HUES64 (cell line): ENCODE results near the gene PAN3.

Experiments
- H3K27ac ChIP-seq: 2 replicates; pipeline ENCODE4 v1.7.0; 2013; ENCODE audit warnings: low read depth, low read length, inconsistent platforms
- H3K27me3 ChIP-seq: 2 replicates; pipeline ENCODE4 v1.6.1; 2013; ENCODE audit warnings: mild to moderate bottlenecking, low read length; ENCODE audit not compliant: insufficient read depth
- H3K36me3 ChIP-seq: 2 replicates; pipeline ENCODE4 v1.6.1; 2013; ENCODE audit warnings: mild to moderate bottlenecking, low read length; ENCODE audit not compliant: insufficient read depth
- H3K4me1 ChIP-seq: 2 replicates; pipeline ENCODE4 v1.6.1; 2013; ENCODE audit warnings: mild to moderate bottlenecking, low read length, moderate library complexity; ENCODE audit not compliant: insufficient read depth
- H3K4me3 ChIP-seq: 2 replicates; pipeline ENCODE4 v1.5.1; 2013; ENCODE audit warnings: mild to moderate bottlenecking, low read length, moderate library complexity
- H3K9ac ChIP-seq: 2 replicates; pipeline ENCODE4 v1.6.1; 2013; ENCODE audit warnings: mild to moderate bottlenecking, low read depth, low read length
- H3K9me3 ChIP-seq: 2 replicates; pipeline ENCODE4 v1.6.1; 2013; ENCODE audit warnings: low read depth, low read length; ENCODE audit not compliant: insufficient read depth
- WGBS: fragments of 150-250, 120-280 bp; methylation state at CpG from one replicate; pipeline ENCODE4 v1.1.7; 2013; ENCODE audit warnings: missing lambda C conversion rate; 5-methylcytosine and 5-hydroxymethylcytosine counted together

PAN3 gene

DNA sequence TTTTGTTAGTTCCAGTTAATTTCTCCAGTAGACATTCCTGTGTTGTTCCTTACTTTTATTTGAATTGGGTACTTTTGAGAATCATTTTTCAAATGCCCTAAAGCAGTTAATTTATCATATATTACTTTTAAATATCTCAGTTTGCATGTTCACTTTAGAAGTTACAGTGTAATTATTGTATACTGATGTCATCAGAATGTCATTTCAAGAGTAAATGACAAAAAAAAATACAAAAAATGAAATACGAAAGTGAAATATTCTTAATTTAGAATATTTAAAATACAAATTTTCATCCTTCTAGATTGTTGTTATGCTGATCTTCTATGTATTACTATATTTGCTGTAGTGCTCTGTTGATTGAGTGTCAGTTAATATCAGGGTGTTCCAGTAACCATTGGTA is 114.2 kb downstream of the PAN3 start:
- H3K4me3 ChIP-seq = no peak overlapping the region
- no peaks in the 10 kb centered on the region for H3K27me3 ChIP-seq
- H3K36me3 ChIP-seq = peaks cover 19% of the 10 kb centered on the region
- no peak overlapping the region for H3K27ac ChIP-seq
- H3K4me1 ChIP-seq = peaks cover 8% of the 10 kb centered on the region
- H3K9me3 ChIP-seq = no peaks in the 10 kb centered on the region; the same call in 1 of the 2 replicates
- no CpG with 5 or more reads among the region's 1 CpG for WGBS
- H3K9ac ChIP-seq = no peak overlapping the region

DNA sequence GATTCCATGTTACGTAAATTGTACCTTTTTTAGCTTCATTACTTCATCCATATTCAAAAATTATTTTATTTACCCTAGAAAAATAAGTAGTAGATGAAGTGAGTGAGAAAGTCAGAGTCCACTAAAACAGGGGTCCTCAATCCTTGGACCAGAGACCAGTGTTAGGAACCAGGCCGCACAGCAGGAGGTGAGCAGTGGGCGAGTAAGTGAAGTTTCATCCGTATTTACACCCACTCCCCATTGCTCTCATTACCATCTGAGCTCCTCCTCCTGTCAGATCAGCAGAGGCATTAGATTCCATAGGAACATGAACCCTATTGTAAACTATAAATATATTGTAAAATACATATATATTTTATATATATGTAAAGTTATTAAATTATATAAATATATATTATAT is 119.0 kb downstream of the PAN3 start:
- H3K4me3 ChIP-seq = no peak overlapping the region
- H3K9me3 ChIP-seq = no peaks in the 10 kb centered on the region; the same call in 1 of the 2 replicates
- peaks cover 55% of the 10 kb centered on the region for H3K36me3 ChIP-seq
- no peak overlapping the region for H3K27ac ChIP-seq
- WGBS = 87% methylated on average over 3 of the region's 4 CpGs
- H3K4me1 ChIP-seq = peaks cover 8% of the 10 kb centered on the region
- no peak overlapping the region for H3K9ac ChIP-seq
- no peaks in the 10 kb centered on the region for H3K27me3 ChIP-seq

GRCh38 chr13:28258417-28258816 is 120.1 kb downstream of the PAN3 start:
- 100% methylated on average over 3 of the region's 3 CpGs for WGBS
- H3K4me1 ChIP-seq = peaks cover 8% of the 10 kb centered on the region
- H3K9ac ChIP-seq = no peak overlapping the region
- H3K27me3 ChIP-seq = no peaks in the 10 kb centered on the region
- no peaks in the 10 kb centered on the region; the same call in 1 of the 2 replicates for H3K9me3 ChIP-seq
- H3K36me3 ChIP-seq = peaks cover 66% of the 10 kb centered on the region
- H3K4me3 ChIP-seq = no peak overlapping the region
- H3K27ac ChIP-seq = no peak overlapping the region

- Histone ChIP-seq H3K27ac (no peak overlapping the region), H3K36me3 (peaks cover 90% of the 10 kb centered on the region), H3K9ac (no peak overlapping the region), H3K4me1 (no peaks in the 10 kb centered on the region), H3K9me3 (no peaks in the 10 kb centered on the region), H3K4me3 (no peak overlapping the region), H3K27me3 (no peaks in the 10 kb centered on the region)
- WGBS = 90% methylated on average over 2 of the region's 4 CpGs
These were observed 129.2 kb downstream of the PAN3 start for GRCh38 chr13:28267497-28267896.

- Histone ChIP-seq H3K27me3 (no peaks in the 10 kb centered on the region), H3K9me3 (no peaks in the 10 kb centered on the region), H3K9ac (no peak overlapping the region), H3K27ac (no peak overlapping the region), H3K36me3 (peaks cover 87% of the 10 kb centered on the region), H3K4me1 (no peaks in the 10 kb centered on the region), H3K4me3 (no peak overlapping the region)
These were observed 130.5 kb downstream of the PAN3 start for GRCh38 chr13:28268800-28269223.

GRCh38 chr13:28271056-28271840 is 132.9 kb downstream of the PAN3 start:
- H3K27ac ChIP-seq = no peak overlapping the region
- H3K9me3 ChIP-seq = no peaks in the 10 kb centered on the region
- peaks cover 90% of the 10 kb centered on the region for H3K36me3 ChIP-seq
- H3K4me1 ChIP-seq = no peaks in the 10 kb centered on the region
- no peak overlapping the region for H3K9ac ChIP-seq
- WGBS = 100% methylated on average over 2 of the region's 2 CpGs
- no peak overlapping the region for H3K4me3 ChIP-seq
- no peaks in the 10 kb centered on the region for H3K27me3 ChIP-seq

DNA sequence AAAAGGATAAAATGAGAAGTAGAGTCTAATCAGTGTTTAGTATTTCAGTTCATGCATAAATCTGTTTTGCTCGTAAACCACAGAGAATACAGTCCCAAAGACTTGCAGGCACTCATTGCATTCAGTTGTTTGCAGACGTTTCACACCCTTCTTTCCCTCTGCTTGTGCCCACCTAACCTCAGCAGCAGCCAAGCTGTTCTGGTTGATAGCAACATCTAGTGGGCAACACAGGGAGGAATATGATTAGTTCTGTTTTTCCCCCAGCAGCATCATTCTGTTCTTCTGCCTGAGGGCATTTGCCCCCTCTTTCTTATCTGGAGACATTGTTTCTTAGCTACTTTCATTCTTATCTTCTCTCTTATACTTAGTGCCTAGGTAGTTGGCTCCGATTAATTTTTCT is 135.6 kb downstream of the PAN3 start:
- Histone ChIP-seq H3K9ac (no peak overlapping the region), H3K4me1 (no peaks in the 10 kb centered on the region), H3K27ac (no peak overlapping the region), H3K27me3 (no peaks in the 10 kb centered on the region), H3K4me3 (no peak overlapping the region), H3K36me3 (peaks cover 85% of the 10 kb centered on the region), H3K9me3 (no peaks in the 10 kb centered on the region)
- 69% methylated on average over 2 of the region's 3 CpGs for whole genome bisulfite sequencing

DNA sequence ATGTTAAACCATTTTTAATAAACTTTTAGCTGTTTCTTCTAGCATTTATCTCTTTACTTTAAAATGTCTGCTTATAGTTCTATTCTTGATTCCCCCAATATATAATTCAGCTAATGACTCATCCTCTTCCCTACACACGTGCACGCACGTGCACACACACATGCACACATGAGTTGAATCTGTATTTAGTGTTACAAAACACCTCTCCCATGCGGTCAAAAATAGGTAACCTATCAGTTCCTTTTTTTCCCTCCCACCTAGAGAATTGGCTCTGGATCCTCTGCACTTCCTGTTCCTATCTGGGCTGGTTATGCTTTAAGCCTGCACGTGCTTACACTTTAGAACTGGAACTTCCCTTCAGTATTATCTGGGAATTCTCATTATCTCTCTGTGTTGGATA is 144.1 kb downstream of the PAN3 start:
- no peaks in the 10 kb centered on the region for H3K27me3 ChIP-seq
- peaks cover 65% of the 10 kb centered on the region for H3K36me3 ChIP-seq
- H3K27ac ChIP-seq = no peak overlapping the region
- H3K9ac ChIP-seq = no peak overlapping the region
- no peak overlapping the region for H3K4me3 ChIP-seq
- no peaks in the 10 kb centered on the region for H3K9me3 ChIP-seq
- WGBS = 92% methylated on average over 5 of the region's 5 CpGs
- peaks cover 8% of the 10 kb centered on the region; the same call in 1 of the 2 replicates for H3K4me1 ChIP-seq

DNA sequence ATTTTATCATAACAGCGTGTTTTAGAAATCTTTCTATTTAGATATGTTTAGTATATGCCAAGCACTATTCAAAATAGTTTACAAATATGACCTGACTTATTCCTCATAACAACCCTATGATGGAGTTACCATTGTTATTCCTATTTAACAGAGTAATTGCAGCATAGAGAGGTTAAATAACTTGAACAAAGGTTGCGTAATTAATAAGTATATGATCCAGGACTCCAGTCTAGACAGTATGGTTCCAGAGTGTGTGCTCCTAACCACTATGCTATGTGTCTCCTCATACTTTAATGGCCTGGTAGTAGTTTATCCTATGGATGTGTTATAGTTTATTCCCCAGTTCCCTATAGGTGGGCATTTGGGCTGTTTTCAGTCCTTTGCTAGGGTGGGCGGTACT is 145.3 kb downstream of the PAN3 start:
- no peaks in the 10 kb centered on the region for H3K27me3 ChIP-seq
- H3K4me3 ChIP-seq = no peak overlapping the region
- 100% methylated on average over 1 of the region's 3 CpGs for WGBS
- 0 out of 2 replicates have a peak, but pooled peaks cover 3% of the 10 kb centered on the region for H3K9me3 ChIP-seq
- no peak overlapping the region for H3K27ac ChIP-seq
- H3K4me1 ChIP-seq = peaks cover 8% of the 10 kb centered on the region; the same call in 1 of the 2 replicates
- H3K36me3 ChIP-seq = peaks cover 68% of the 10 kb centered on the region
- no peak overlapping the region for H3K9ac ChIP-seq

DNA sequence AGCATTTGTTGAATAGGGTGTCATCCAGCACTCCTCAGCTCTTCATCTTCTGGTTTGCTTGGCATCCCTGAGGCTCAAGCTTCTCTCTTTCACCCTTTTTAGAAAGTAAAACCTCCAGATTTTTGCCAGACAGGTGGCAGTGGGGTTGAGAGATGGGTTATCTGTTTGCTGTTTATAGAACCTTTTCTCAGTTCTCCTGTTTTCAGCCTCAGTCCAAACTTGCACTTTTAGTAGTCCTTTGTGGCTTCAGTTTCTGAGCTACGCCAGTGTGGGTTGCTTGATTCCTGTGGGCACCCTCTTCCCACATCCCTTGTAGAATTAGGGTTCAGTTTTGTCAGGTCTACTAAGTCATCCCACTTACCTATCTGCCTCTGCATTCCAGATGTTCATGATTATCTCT is 147.9 kb downstream of the PAN3 start:
- Histone ChIP-seq H3K36me3 (peaks cover 68% of the 10 kb centered on the region), H3K4me1 (peaks cover 8% of the 10 kb centered on the region; the same call in 1 of the 2 replicates), H3K9ac (no peak overlapping the region), H3K4me3 (no peak overlapping the region), H3K27ac (no peak overlapping the region), H3K9me3 (0 out of 2 replicates have a peak, but pooled peaks cover 3% of the 10 kb centered on the region), H3K27me3 (no peaks in the 10 kb centered on the region)
- 90% methylated on average over 1 of the region's 1 CpG for WGBS

DNA sequence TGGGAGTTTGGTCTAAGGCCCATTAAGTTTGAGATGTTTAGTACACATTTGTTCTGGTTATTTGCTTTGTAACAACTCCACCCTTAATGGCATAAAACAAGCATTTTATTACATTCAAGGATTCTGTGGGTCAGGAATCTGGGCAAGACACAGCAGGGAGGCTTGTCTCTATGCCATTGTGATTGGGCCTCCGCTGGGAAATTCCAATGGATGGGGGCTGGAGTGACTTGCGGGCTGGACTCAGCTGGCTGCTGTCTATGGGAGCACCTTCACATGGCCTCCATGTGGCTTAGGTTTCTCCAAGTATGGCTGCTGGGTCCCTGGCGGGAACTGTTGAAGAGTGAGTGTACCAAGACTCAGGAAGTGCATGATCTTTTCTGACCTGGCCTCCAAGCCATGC is 159.0 kb downstream of the PAN3 start:
- Histone ChIP-seq H3K27me3 (no peaks in the 10 kb centered on the region), H3K9ac (no peak overlapping the region), H3K9me3 (no peaks in the 10 kb centered on the region), H3K36me3 (peaks cover 14% of the 10 kb centered on the region), H3K4me1 (peaks cover 56% of the 10 kb centered on the region), H3K27ac (no peak overlapping the region), H3K4me3 (no peak overlapping the region)
- 55% methylated on average over 3 of the region's 3 CpGs for WGBS
